Spleen (tissue), 7 donors: ENCODE measurements around the gene MYRF.

Experiments used
- POLR2A ChIP-seq, 3 donors: fragments of 450-650 bp; IDR thresholded peaks; one replicate each; pipeline ENCODE4 v1.5.1; 2017; ENCODE audit warnings: antibody characterized with exemption in 3 of 3, mild to moderate bottlenecking in 1 of 3
- TF ChIP-seq, protein P1 (sequence below), 11 experiments: fragments of 200-600 bp in 7 of 11; fragments of 450-650 bp in 4 of 11; sonication (generic) in 4 of 11; IDR thresholded peaks in 8 of 11; conservative IDR thresholded peaks in 3 of 11; 1 replicate in 7 of 11; 2 replicates in 4 of 11; pipeline versions ENCODE4 v1.4.0 to v1.8.0; 2016 to 2021; ENCODE audit warnings: antibody characterized with exemption in 11 of 11, inconsistent platforms in 4 of 11, mild to moderate bottlenecking in 1 of 11
- donor health status: DM: no; HTN: no; CAD: no; lungs with moderate emphysema.
- donor health status: DM: no; HTN: no; CAD: no.
- donor health status: DM: no; HTN: no; CAD: no.

DNA sequence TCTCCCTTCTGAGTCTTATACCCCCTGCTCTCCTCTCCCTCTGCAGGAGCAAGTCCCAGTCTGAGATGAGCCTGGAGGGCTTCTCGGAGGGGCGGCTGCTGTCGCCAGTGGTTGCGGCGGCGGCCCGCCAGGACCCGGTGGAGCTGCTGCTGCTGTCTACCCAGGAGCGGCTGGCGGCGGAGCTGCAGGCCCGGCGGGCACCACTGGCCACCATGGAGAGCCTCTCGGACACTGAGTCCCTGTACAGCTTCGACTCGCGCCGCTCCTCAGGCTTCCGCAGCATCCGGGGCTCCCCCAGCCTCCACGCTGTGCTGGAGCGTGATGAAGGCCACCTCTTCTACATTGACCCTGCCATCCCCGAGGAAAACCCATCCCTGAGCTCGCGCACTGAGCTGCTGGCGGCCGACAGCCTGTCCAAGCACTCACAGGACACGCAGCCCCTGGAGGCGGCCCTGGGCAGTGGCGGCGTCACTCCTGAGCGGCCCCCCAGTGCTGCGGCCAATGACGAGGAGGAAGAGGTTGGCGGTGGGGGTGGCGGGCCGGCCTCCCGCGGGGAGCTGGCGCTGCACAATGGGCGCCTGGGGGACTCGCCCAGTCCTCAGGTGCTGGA is 8.8 kb upstream of the MYRF start:
- TF ChIP-seq POLR2A (IDR thresholded peaks at IDR 0.05) = no peak
- TF ChIP-seq, protein P1, sequence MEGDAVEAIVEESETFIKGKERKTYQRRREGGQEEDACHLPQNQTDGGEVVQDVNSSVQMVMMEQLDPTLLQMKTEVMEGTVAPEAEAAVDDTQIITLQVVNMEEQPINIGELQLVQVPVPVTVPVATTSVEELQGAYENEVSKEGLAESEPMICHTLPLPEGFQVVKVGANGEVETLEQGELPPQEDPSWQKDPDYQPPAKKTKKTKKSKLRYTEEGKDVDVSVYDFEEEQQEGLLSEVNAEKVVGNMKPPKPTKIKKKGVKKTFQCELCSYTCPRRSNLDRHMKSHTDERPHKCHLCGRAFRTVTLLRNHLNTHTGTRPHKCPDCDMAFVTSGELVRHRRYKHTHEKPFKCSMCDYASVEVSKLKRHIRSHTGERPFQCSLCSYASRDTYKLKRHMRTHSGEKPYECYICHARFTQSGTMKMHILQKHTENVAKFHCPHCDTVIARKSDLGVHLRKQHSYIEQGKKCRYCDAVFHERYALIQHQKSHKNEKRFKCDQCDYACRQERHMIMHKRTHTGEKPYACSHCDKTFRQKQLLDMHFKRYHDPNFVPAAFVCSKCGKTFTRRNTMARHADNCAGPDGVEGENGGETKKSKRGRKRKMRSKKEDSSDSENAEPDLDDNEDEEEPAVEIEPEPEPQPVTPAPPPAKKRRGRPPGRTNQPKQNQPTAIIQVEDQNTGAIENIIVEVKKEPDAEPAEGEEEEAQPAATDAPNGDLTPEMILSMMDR (IDR thresholded peaks at IDR 0.05 in 8 of 11, conservative IDR thresholded peaks at IDR 0.05 in 3 of 11) = no peak
